Vagina (tissue), 2 donors: ENCODE data around the gene PCDHGB4. TPM values are rescaled to one million over a fixed set of nuclear protein-coding genes. Genes with fewer than 3 reads are reported as not detected.
"Not testable (repeated sequence)": the region's sequence is repeated elsewhere in the genome, so short reads cannot be mapped to it uniquely, and the experiment has no call there.

ENCODE experiments used
- DNase-seq, 2 donors: peaks; one replicate each; pipeline ENCODE4 v3.0.0-alpha.2; 2017; ENCODE audit errors: extremely low spot score in 2 of 2
- H3K27ac ChIP-seq: fragments of 200-600 bp; sonication (generic); one replicate; pipeline ENCODE4 v1.5.1; 2019
- H3K27me3 ChIP-seq: fragments of 200-600 bp; sonication (generic); one replicate; pipeline ENCODE4 v1.5.1; 2019
- H3K36me3 ChIP-seq, 2 donors: fragments of 200-600 bp; sonication (generic); one replicate each; pipeline ENCODE4 v1.5.1; 2017 to 2019
- H3K4me1 ChIP-seq: fragments of 200-600 bp; sonication (generic); one replicate; pipeline ENCODE4 v1.5.1; 2019
- H3K4me3 ChIP-seq, 2 donors: fragments of 200-600 bp; sonication (generic); 1 replicate in 1 of 2; 2 replicates in 1 of 2; pipeline ENCODE4 v1.5.1; 2016 to 2019
- H3K9me3 ChIP-seq: fragments of 200-600 bp; sonication (generic); one replicate; pipeline ENCODE4 v1.5.1; 2019
- POLR2A ChIP-seq, 2 donors: fragments of 450-650 bp; IDR thresholded peaks; one replicate each; pipeline ENCODE4 v1.6.1; 2017; ENCODE audit warnings: antibody characterized with exemption in 2 of 2, mild to moderate bottlenecking in 2 of 2, moderate library complexity in 2 of 2
- POLR2AphosphoS5 ChIP-seq, 2 donors: sonication (generic); formaldehyde crosslinking; IDR thresholded peaks; one replicate each; pipeline ENCODE4 v1.9.0; 2017; ENCODE audit warnings: antibody characterized with exemption in 2 of 2, mild to moderate bottlenecking in 2 of 2, low read depth in 1 of 2; ENCODE audit not compliant: insufficient read depth in 1 of 2
- intact Hi-C: fragments of 100-400 bp; cut with DNase I; formaldehyde crosslinking; loops from one replicate; pipeline ENCODE4 v1.15.1; 2023
- total RNA-seq: library from RNA; depleted of rRNA; stranded (reverse); fragments of >200 nt; gene quantifications from one replicate; pipeline ENCODE4 v1.2.3, GENCODE V29; 2016
- TF ChIP-seq, protein P1 (sequence below), 3 experiments: fragments of 450-650 bp in 2 of 3; fragments of 200-600 bp in 1 of 3; sonication (generic) in 1 of 3; IDR thresholded peaks; one replicate each; pipeline ENCODE4 v1.5.1; 2017 to 2019; ENCODE audit warnings: antibody characterized with exemption in 3 of 3, mild to moderate bottlenecking in 2 of 3, moderate library complexity in 2 of 3

PCDHGB4 gene
- total RNA-seq, 1 donor from 2014 or later, result 10.3 TPM

- peaks cover 0 to 15% of the 10 kb centered on the region in 2 donors for H3K36me3 ChIP-seq
- no peak within 1 kb of the TSS for H3K27ac ChIP-seq
- peak within 1 kb of the TSS; percentile 7 to 9 for H3K4me3 ChIP-seq
- TF ChIP-seq POLR2A (IDR thresholded peaks at IDR 0.05), result no peak
- TF ChIP-seq, protein P1, sequence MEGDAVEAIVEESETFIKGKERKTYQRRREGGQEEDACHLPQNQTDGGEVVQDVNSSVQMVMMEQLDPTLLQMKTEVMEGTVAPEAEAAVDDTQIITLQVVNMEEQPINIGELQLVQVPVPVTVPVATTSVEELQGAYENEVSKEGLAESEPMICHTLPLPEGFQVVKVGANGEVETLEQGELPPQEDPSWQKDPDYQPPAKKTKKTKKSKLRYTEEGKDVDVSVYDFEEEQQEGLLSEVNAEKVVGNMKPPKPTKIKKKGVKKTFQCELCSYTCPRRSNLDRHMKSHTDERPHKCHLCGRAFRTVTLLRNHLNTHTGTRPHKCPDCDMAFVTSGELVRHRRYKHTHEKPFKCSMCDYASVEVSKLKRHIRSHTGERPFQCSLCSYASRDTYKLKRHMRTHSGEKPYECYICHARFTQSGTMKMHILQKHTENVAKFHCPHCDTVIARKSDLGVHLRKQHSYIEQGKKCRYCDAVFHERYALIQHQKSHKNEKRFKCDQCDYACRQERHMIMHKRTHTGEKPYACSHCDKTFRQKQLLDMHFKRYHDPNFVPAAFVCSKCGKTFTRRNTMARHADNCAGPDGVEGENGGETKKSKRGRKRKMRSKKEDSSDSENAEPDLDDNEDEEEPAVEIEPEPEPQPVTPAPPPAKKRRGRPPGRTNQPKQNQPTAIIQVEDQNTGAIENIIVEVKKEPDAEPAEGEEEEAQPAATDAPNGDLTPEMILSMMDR (IDR thresholded peaks at IDR 0.05), result no peak
- no peak for TF ChIP-seq POLR2AphosphoS5 (IDR thresholded peaks at IDR 0.05; ENCODE audit: insufficient read depth in 1 of 2, low read depth in 1 of 2)
- no peaks in the 10 kb centered on the region for H3K4me1 ChIP-seq
- H3K9me3 ChIP-seq, result peaks cover 87% of the 10 kb centered on the region
- intact Hi-C loops, result no loop called here
- H3K27me3 ChIP-seq, result no peaks in the 10 kb centered on the region
- no peak for DNase-seq
Measured at GRCh38 chr5:141369994-141370848, 17.3 kb upstream of the PCDHGB4 start, which contains the start of gene PCDHGB3. TSS of gene PCDHGB3 (plus strand) at chr5:141370242. CDS start at chr5:141370395, 153 bp downstream.

DNA sequence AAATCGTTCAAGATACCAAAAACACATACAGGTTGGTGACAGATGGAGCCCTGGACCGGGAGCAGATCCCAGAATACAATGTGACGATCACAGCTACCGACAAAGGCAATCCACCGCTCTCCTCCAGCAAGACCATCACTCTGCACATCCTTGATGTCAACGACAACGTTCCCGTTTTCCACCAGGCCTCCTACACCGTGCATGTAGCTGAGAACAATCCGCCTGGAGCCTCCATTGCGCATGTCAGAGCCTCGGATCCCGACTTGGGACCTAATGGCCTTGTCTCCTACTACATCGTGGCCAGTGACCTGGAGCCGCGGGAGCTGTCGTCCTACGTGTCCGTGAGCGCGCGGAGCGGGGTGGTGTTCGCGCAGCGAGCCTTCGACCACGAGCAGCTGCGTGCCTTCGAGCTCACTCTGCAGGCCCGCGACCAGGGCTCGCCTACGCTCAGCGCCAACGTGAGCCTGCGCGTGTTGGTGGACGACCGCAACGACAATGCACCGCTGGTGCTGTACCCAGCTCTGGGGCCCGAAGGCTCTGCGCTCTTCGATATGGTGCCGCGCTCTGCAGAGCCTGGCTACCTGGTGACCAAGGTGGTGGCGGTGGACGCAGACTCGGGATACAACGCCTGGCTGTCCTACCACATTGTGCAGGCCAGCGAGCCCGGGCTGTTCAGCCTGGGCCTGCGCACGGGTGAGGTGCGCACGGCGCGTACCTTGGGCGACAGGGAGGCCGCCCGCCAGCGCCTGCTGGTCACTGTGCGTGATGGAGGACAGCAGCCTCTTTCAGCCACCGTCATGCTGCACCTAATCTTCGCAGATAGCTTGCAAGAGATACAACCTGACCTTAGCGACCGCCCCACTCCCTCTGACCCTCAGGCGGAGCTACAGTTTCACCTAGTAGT is 15.7 kb upstream of the PCDHGB4 start:
- Histone ChIP-seq H3K4me3 (no peak overlapping the region), H3K9me3 (peaks cover 83% of the 10 kb centered on the region), H3K36me3 (peaks cover 0 to 15% of the 10 kb centered on the region in 2 donors), H3K27me3 (no peaks in the 10 kb centered on the region), H3K4me1 (no peaks in the 10 kb centered on the region), H3K27ac (no peak overlapping the region)
- no peak for DNase-seq
- intact Hi-C loops, result no loop called here
- TF ChIP-seq POLR2AphosphoS5 (IDR thresholded peaks at IDR 0.05; ENCODE audit: insufficient read depth in 1 of 2, low read depth in 1 of 2), result no peak
- TF ChIP-seq, protein P1 (IDR thresholded peaks at IDR 0.05), result no peak
- TF ChIP-seq POLR2A (IDR thresholded peaks at IDR 0.05), result no peak

DNA sequence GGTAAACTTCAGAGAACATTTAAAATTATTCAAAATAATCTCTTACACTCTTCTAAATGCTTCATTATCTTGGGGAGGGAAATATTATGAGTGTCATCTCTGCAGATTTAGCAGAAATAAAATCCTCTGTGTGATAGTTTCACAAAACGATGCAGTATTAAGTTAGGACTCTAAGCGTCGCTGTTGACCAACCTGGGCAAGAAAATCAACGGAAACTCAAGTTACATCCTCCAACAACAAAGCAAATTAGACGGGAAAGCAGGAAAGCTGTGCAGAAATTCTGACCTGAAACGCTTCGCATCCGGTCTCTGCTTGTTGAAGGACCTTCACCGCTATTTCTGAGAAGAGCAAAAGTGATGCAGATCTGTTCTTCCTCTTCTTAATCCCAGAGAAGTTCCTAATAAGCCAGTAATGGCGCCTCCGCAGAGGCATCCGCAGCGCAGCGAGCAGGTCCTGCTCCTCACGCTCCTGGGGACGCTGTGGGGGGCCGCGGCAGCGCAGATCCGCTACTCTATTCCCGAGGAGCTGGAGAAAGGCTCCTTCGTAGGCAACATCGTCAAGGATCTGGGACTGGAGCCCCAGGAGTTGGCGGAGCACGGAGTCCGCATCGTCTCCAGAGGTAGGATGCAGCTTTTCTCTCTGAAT is 13.7 kb upstream of the PCDHGB4 start, which contains the start of gene PCDHGA6:
TSS of gene PCDHGA6 (plus strand) at position 219 of the 645 bp plus-strand sequence. CDS start at position 412, 193 bp downstream.
- H3K36me3 ChIP-seq, result peaks cover 0 to 15% of the 10 kb centered on the region in 2 donors
- H3K27ac ChIP-seq, result no peak within 1 kb of the TSS
- peaks cover 87% of the 10 kb centered on the region for H3K9me3 ChIP-seq
- peak in 1 of 2 donors; percentile 15 for TF ChIP-seq POLR2AphosphoS5 (IDR thresholded peaks at IDR 0.05; ENCODE audit: insufficient read depth in 1 of 2, low read depth in 1 of 2)
- no peak for TF ChIP-seq POLR2A (IDR thresholded peaks at IDR 0.05)
- TF ChIP-seq, protein P1 (IDR thresholded peaks at IDR 0.05), result peak in 1 of 3 experiments; percentile 8
- no peak for DNase-seq
- intact Hi-C loops, result no loop called here
- no peaks in the 10 kb centered on the region for H3K27me3 ChIP-seq
- H3K4me3 ChIP-seq, result peak within 1 kb of the TSS; percentile 1 to 26
- H3K4me1 ChIP-seq, result no peaks in the 10 kb centered on the region

GRCh38 chr5:141374627-141375026 is 12.9 kb upstream of the PCDHGB4 start:
- H3K4me1 ChIP-seq, result no peaks in the 10 kb centered on the region
- no peak for DNase-seq
- H3K27me3 ChIP-seq, result no peaks in the 10 kb centered on the region
- H3K27ac ChIP-seq, result no peak overlapping the region
- TF ChIP-seq POLR2A (IDR thresholded peaks at IDR 0.05) (no peak), POLR2AphosphoS5 (IDR thresholded peaks at IDR 0.05; ENCODE audit: insufficient read depth in 1 of 2, low read depth in 1 of 2) (no peak)
- TF ChIP-seq, protein P1 (IDR thresholded peaks at IDR 0.05), result no peak
- intact Hi-C loops, result no loop called here
- peaks cover 0 to 15% of the 10 kb centered on the region in 2 donors for H3K36me3 ChIP-seq
- H3K4me3 ChIP-seq, result peak overlapping the region in 1 of 2 donors; percentile 1
- H3K9me3 ChIP-seq, result peaks cover 89% of the 10 kb centered on the region

GRCh38 chr5:141375444-141376155 is 11.9 kb upstream of the PCDHGB4 start:
- Histone ChIP-seq H3K9me3 (peaks cover 81% of the 10 kb centered on the region), H3K36me3 (peaks cover 0 to 12% of the 10 kb centered on the region in 2 donors)
- intact Hi-C loops, H3K27me3 ChIP-seq, H3K4me3 ChIP-seq, H3K4me1 ChIP-seq, H3K27ac ChIP-seq, DNase-seq: not testable (repeated sequence)
